ENCODE measurements around the gene DHX16. TPM values are rescaled to one million over a fixed set of nuclear protein-coding genes. Genes with fewer than 3 reads are reported as not detected.

Gene DHX16
- total and polyA plus RNA-seq, 9 of the 15 experiments (the other 6 are each of a cell fraction or from before 2014, with no cell fraction given), result 14.6 to 66.1 (median 47.5) TPM

GRCh38 chr6:30717129-30717844, 44.5 kb upstream of the DHX16 start, which contains the start of gene MDC1 (continued):
- TF ChIP-seq GTF3C2 (IDR thresholded peaks at IDR 0.05; ENCODE audit: borderline replicate concordance, extremely low read depth, insufficient read length) (no peak), CBFA2T3 (IDR thresholded peaks at IDR 0.05) (peak; percentile 61), ZNF12 (CRISPR knock-in tag; IDR thresholded peaks at IDR 0.05) (no peak; the same call in 1 of the 2 replicates), ZZZ3 (IDR thresholded peaks at IDR 0.05) (peak; percentile 95), PREB (CRISPR knock-in tag; IDR thresholded peaks at IDR 0.05) (no peak), POLR2H (tag; IDR thresholded peaks at IDR 0.05; ENCODE audit: low read depth) (no peak), SIN3A (IDR thresholded peaks at IDR 0.05; ENCODE audit: borderline replicate concordance in 2 of 2, control insufficient read depth in 1 of 2, low read depth in 2 of 2, low read length in 2 of 2) (peak; percentile 70 to 90; a peak in 3 of 4 replicates), ZBTB2 (IDR thresholded peaks at IDR 0.05) (peak; percentile 55), KAT2B (IDR thresholded peaks at IDR 0.05; ENCODE audit: low read depth, low read length) (peak; percentile 54), SMAD4 (CRISPR knock-in tag; conservative IDR thresholded peaks at IDR 0.05) (peak; percentile 99), KDM2B (CRISPR knock-in tag; IDR thresholded peaks at IDR 0.05) (peak; percentile 84; the same call in 1 of the 2 replicates), FOXP1 (CRISPR knock-in tag; IDR thresholded peaks at IDR 0.05) (peak; percentile 91; the same call in 1 of the 2 replicates), ZNF696 (CRISPR knock-in tag; conservative IDR thresholded peaks at IDR 0.05) (no peak), PBX2 (CRISPR knock-in tag; IDR thresholded peaks at IDR 0.05; ENCODE audit: low read depth) (peak; percentile 90), PBX2 (tag; conservative IDR thresholded peaks at IDR 0.05; ENCODE audit: low read depth) (peak; percentile 99), ZFP91 (CRISPR knock-in tag; IDR thresholded peaks at IDR 0.05) (no peak), ZNF436 (CRISPR knock-in tag; IDR thresholded peaks at IDR 0.05) (peak; percentile 74; the same call in 1 of the 2 replicates)

All from K562 (cell line).